GM12865 (cell line): ENCODE measurements around the gene NPEPL1.

Experiments used
- DNase-seq: peaks from one replicate; pipeline ENCODE4 v3.0.0; 2010; ENCODE audit warnings: low read depth
- H3K4me3 ChIP-seq: 2 replicates; pipeline ENCODE4 v1.5.1; 2011; ENCODE audit warnings: mild to moderate bottlenecking, low read depth, low read length, control low read depth
- CTCF ChIP-seq: IDR thresholded peaks from 2 replicates; pipeline ENCODE4 v1.5.1; 2011; ENCODE audit warnings: low read length, control low read depth, low read depth, inconsistent platforms; ENCODE audit not compliant: insufficient read depth; ENCODE audit errors: missing control alignments

The NPEPL1 gene

GRCh38 chr20:58702859-58703648 lies 10.5 kb downstream of the NPEPL1 start:
- peak; percentile 12 for TF ChIP-seq CTCF
- no peak for DNase-seq
- H3K4me3 ChIP-seq = no peak overlapping the region

GRCh38 chr20:58703765-58704371 lies 11.3 kb downstream of the NPEPL1 start:
- H3K4me3 ChIP-seq = no peak overlapping the region
- TF ChIP-seq CTCF = no peak
- no peak for DNase-seq

GRCh38 chr20:58705208-58705926 lies 12.8 kb downstream of the NPEPL1 start:
- DNase-seq = no peak
- H3K4me3 ChIP-seq = no peak overlapping the region
- no peak for TF ChIP-seq CTCF

- DNase-seq = no peak
- TF ChIP-seq CTCF = no peak
- H3K4me3 ChIP-seq = no peak overlapping the region
Observed at GRCh38 chr20:58706150-58706892, 13.7 kb downstream of the NPEPL1 start.

- H3K4me3 ChIP-seq = no peak overlapping the region
- DNase-seq = no peak
- TF ChIP-seq CTCF = no peak
Observed at GRCh38 chr20:58706975-58707681, 14.5 kb downstream of the NPEPL1 start.

- no peak for DNase-seq
- no peak overlapping the region for H3K4me3 ChIP-seq
- no peak for TF ChIP-seq CTCF
Observed at GRCh38 chr20:58707770-58708169, 15.2 kb downstream of the NPEPL1 start.
